ENCODE data around the gene SPAAR.
A peak's percentile ranks its signal among the peaks of the same experiment; 100 is the strongest.
"Not testable (repeated sequence)": the region's sequence is repeated elsewhere in the genome, so short reads cannot be mapped to it uniquely, and the experiment has no call there.

Gene SPAAR

GRCh38 chr9:35892051-35892450 is 17.2 kb upstream of the SPAAR start:
- H3K36me3 ChIP-seq (replicated peaks), result no peaks in the 10 kb centered on the region
- in situ Hi-C loops (cut with HindIII; ENCODE audit: low pct_ligation_motif_present, low sequenced_read_pairs), result no loop called here
- H3K27ac ChIP-seq, result no peak overlapping the region
- H3K27me3 ChIP-seq (replicated peaks), result peaks cover 2% of the 10 kb centered on the region
- TF ChIP-seq CTCF (IDR thresholded peaks at IDR 0.05; ENCODE audit: low read depth, low read length, missing control alignments), result no peak
- no peak overlapping the region for H3K4me3 ChIP-seq (ENCODE audit: low read depth, low read length)
- DNase-seq, result no peak

DNA sequence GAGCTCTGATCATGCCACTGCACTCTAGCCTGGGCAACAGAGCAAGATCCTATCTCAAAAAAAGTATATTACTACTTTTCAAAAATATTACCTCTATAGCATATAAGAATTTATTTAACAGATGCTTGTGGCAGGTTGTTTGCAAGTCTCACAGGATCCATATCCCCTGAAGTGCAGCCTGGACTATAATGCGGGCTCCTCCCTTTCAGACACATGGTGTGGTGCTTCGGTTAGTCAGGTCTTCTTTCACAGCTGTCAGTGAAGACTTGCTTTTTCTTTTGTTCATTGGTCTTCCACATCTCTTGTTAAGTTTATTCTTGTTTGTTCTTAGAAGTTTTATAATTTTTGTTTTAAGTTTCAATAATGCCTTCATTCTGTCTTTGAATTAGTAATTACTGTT is 12.7 kb upstream of the SPAAR start:
- peaks cover 2% of the 10 kb centered on the region for H3K27me3 ChIP-seq (replicated peaks)
- H3K4me3 ChIP-seq (ENCODE audit: low read depth, low read length), result no peak overlapping the region
- in situ Hi-C loops (cut with HindIII; ENCODE audit: low pct_ligation_motif_present, low sequenced_read_pairs), result no loop called here
- DNase-seq, result no peak
- TF ChIP-seq CTCF (IDR thresholded peaks at IDR 0.05; ENCODE audit: low read depth, low read length, missing control alignments), result no peak
- H3K36me3 ChIP-seq (replicated peaks), result no peaks in the 10 kb centered on the region
- H3K27ac ChIP-seq, result no peak overlapping the region

- H3K27me3 ChIP-seq (replicated peaks); H3K4me3 ChIP-seq (ENCODE audit: low read depth, low read length); H3K36me3 ChIP-seq (replicated peaks); DNase-seq; H3K27ac ChIP-seq; in situ Hi-C loops (cut with HindIII; ENCODE audit: low pct_ligation_motif_present, low sequenced_read_pairs): not testable (repeated sequence)
Measured at GRCh38 chr9:35897376-35898099, 11.8 kb upstream of the SPAAR start.

- in situ Hi-C loops (cut with HindIII; ENCODE audit: low pct_ligation_motif_present, low sequenced_read_pairs), result no loop called here
- no peak overlapping the region for H3K4me3 ChIP-seq (ENCODE audit: low read depth, low read length)
- TF ChIP-seq CTCF (IDR thresholded peaks at IDR 0.05; ENCODE audit: low read depth, low read length, missing control alignments), result no peak
- H3K36me3 ChIP-seq (replicated peaks), result no peaks in the 10 kb centered on the region
- no peak overlapping the region for H3K27ac ChIP-seq
- no peak for DNase-seq
- no peaks in the 10 kb centered on the region for H3K27me3 ChIP-seq (replicated peaks)
Measured at GRCh38 chr9:35898337-35898736, 11.0 kb upstream of the SPAAR start.

- TF ChIP-seq CTCF (IDR thresholded peaks at IDR 0.05; ENCODE audit: low read depth, low read length, missing control alignments), result no peak
- in situ Hi-C loops (cut with HindIII; ENCODE audit: low pct_ligation_motif_present, low sequenced_read_pairs), result no loop called here
- Histone ChIP-seq H3K4me3 (ENCODE audit: low read depth, low read length) (no peak overlapping the region), H3K27ac (no peak overlapping the region), H3K27me3 (replicated peaks) (no peaks in the 10 kb centered on the region), H3K36me3 (replicated peaks) (no peaks in the 10 kb centered on the region)
- no peak for DNase-seq
Measured at GRCh38 chr9:35899021-35899420, 10.3 kb upstream of the SPAAR start.

DNA sequence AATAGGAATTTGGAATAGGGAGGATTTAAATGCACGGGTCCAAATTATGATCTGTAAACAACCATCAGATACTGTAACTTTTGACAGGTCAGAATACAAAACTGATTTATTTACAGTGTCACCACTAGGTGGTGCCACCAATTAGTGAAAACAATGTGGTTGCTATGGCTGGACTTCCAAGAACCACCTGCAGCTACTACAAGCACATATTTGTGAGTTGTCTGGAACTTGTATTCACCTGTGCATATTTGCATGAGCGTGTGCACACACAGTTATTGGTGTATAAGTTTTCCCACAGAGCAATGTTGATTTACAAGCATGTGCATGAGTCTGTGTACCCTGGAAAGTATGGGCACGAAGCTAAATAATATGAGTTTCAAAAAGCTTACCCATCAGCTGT is 6.2 kb upstream of the SPAAR start:
- DNase-seq, result peak; percentile 33
- TF ChIP-seq CTCF (IDR thresholded peaks at IDR 0.05; ENCODE audit: low read depth, low read length, missing control alignments), result peak; percentile 57
- in situ Hi-C loops (cut with HindIII; ENCODE audit: low pct_ligation_motif_present, low sequenced_read_pairs), result no loop called here

More for the DNA sequence above, 6.2 kb upstream of the SPAAR start:
- Histone ChIP-seq H3K36me3 (replicated peaks) (no peaks in the 10 kb centered on the region), H3K27ac (no peak overlapping the region), H3K27me3 (replicated peaks) (no peaks in the 10 kb centered on the region), H3K4me3 (ENCODE audit: low read depth, low read length) (no peak overlapping the region)
